Aorta (tissue), 5 donors: Measurements from ENCODE around the gene ADNP. TPM values are rescaled to one million over a fixed set of nuclear protein-coding genes. Genes with fewer than 3 reads are reported as not detected.
A peak's percentile ranks its signal among the peaks of the same experiment; 100 is the strongest.

Experiments
- ATAC-seq: fragments of 200-7000 bp; cut with Tn5 transposase; one replicate; pipeline ENCODE4 v1.9.1; 2022; ENCODE audit warnings: moderate library complexity; ENCODE audit not compliant: low FRiP score
- DNase-seq, 2 donors: peaks; one replicate each; pipeline ENCODE4 v3.0.0-alpha.2; 2020
- H3K27ac ChIP-seq, 2 donors: one replicate each; pipeline ENCODE4 v1.5.1; 2013; ENCODE audit warnings: low read length in 2 of 2, mild to moderate bottlenecking in 2 of 2, moderate library complexity in 2 of 2, control low read depth in 1 of 2, inconsistent platforms in 1 of 2, low read depth in 1 of 2
- H3K27me3 ChIP-seq, 2 donors: one replicate each; pipeline ENCODE4 v1.6.1; 2013; ENCODE audit warnings: control low read depth in 1 of 2, low read length in 1 of 2, mild to moderate bottlenecking in 1 of 2, moderate library complexity in 1 of 2; ENCODE audit not compliant: insufficient read depth in 2 of 2, control insufficient read depth in 1 of 2
- H3K36me3 ChIP-seq, 2 donors: one replicate each; pipeline ENCODE4 v1.6.1; 2013; ENCODE audit warnings: control low read depth in 1 of 2, low read length in 1 of 2, mild to moderate bottlenecking in 1 of 2; ENCODE audit not compliant: insufficient read depth in 2 of 2, control insufficient read depth in 1 of 2
- H3K4me1 ChIP-seq, 2 donors: one replicate each; pipeline ENCODE4 v1.6.1; 2013; ENCODE audit warnings: low read length in 2 of 2, control low read depth in 1 of 2, mild to moderate bottlenecking in 1 of 2, moderate library complexity in 1 of 2; ENCODE audit not compliant: insufficient read depth in 2 of 2, control insufficient read depth in 1 of 2
- H3K4me3 ChIP-seq, 2 donors: one replicate each; pipeline ENCODE4 v1.5.1; 2013; ENCODE audit warnings: low read length in 2 of 2, control low read depth in 1 of 2, mild to moderate bottlenecking in 1 of 2
- H3K9me3 ChIP-seq: one replicate; pipeline ENCODE4 v1.6.1; 2013; ENCODE audit warnings: mild to moderate bottlenecking, low read length; ENCODE audit not compliant: control insufficient read depth
- WGBS, 2 donors: extraction: QIAGEN DNeasy Blood & Tissue Kit; methylation state at CpG; one replicate each; pipeline ENCODE4 v1.1.7; 2013; 5-methylcytosine and 5-hydroxymethylcytosine counted together
- intact Hi-C, 2 donors: fragments of 100-400 bp; cut with DNase I; formaldehyde crosslinking; loops; one replicate each; pipeline versions ENCODE4 v1.14.2 to v1.15.0; 2022
- polyA plus RNA-seq, 2 donors: library from polyadenylated mRNA; stranded (reverse); fragments of 200-250 nt; gene quantifications; one replicate each; pipeline ENCODE4 v1.2.3, GENCODE V29; 2013
- total RNA-seq, 2 donors: library from RNA; stranded (reverse); fragmentation: NEBNext Ultra II Directional; extraction: Animal tissue kit (Norgen Biotek cat#: 25700); gene quantifications; one replicate each; pipeline ENCODE4 v1.2.1, GENCODE V29; 2021
- donor health status: healthy with polysubstance abuse.
- donor health status: Bipolar disorder and iron deficiency.
- donor health status: DM: no; HTN: no; CAD: no.
- donor health status: DM: no; HTN: no; CAD: no.
- donor health status: DM: yes; HTN: yes; CAD: no.

Gene ADNP
- total and polyA plus RNA-seq, 4 donors, result 9.4 to 61.4 (median 39.0) TPM

DNA sequence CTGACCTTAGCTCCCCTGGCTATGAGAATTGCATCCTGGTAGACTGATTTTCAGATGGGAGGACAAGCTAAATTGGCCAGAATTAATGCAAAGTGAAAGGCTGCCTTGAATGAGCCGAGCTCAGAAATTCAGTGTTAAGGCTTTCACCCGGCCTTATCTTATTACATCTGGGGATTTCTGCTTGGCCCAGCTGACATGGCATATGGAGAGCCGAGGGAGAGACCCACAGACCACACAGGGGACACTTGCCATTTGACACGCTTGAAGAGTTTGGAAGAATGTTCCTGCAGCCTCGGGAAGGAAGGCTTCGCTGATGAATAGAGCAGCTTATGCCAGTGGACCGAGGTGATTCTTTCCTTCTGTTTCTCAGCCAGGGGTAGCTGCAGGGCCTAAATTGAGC is 36.3 kb upstream of the ADNP start:
- intact Hi-C loops, result no loop called here
- no peaks in the 10 kb centered on the region for H3K36me3 ChIP-seq
- no peak overlapping the region for H3K27ac ChIP-seq
- ATAC-seq, result no peak
- H3K27me3 ChIP-seq, result no peaks in the 10 kb centered on the region
- WGBS, 2 donors, result 17 to 18% methylated on average over 7 of the region's 7 CpGs
- H3K9me3 ChIP-seq, result no peaks in the 10 kb centered on the region
- DNase-seq, result no peak
- H3K4me1 ChIP-seq, result no peaks in the 10 kb centered on the region
- H3K4me3 ChIP-seq, result no peak overlapping the region

DNA sequence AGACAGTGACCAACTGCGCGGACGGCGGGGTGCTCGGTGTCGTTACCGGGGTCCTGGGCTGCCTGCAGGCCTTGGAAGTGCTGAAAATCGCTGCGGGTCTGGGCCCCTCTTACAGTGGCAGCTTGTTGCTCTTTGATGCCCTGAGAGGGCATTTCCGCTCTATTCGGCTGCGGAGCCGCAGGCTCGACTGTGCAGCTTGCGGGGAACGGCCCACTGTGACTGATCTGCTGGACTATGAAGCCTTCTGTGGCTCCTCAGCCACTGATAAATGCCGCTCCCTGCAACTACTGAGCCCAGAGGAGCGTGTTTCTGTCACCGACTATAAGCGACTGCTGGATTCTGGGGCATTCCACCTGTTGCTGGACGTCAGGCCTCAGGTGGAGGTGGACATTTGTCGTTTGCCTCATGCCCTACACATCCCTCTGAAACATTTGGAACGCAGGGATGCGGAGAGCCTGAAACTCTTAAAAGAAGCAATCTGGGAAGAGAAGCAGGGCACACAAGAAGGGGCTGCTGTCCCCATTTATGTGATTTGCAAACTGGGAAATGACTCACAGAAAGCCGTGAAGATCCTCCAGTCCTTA is 28.4 kb upstream of the ADNP start:
- Histone ChIP-seq H3K27ac (no peak overlapping the region), H3K4me1 (no peaks in the 10 kb centered on the region), H3K36me3 (no peaks in the 10 kb centered on the region), H3K4me3 (peak overlapping the region in 1 of 2 donors; percentile 86), H3K9me3 (no peaks in the 10 kb centered on the region), H3K27me3 (no peaks in the 10 kb centered on the region)
- ATAC-seq (no peak), DNase-seq (no peak)
- intact Hi-C loops, result no loop called here
- WGBS, 2 donors, result 59 to 67% methylated on average over 21 to 25 of the region's 25 CpGs

DNA sequence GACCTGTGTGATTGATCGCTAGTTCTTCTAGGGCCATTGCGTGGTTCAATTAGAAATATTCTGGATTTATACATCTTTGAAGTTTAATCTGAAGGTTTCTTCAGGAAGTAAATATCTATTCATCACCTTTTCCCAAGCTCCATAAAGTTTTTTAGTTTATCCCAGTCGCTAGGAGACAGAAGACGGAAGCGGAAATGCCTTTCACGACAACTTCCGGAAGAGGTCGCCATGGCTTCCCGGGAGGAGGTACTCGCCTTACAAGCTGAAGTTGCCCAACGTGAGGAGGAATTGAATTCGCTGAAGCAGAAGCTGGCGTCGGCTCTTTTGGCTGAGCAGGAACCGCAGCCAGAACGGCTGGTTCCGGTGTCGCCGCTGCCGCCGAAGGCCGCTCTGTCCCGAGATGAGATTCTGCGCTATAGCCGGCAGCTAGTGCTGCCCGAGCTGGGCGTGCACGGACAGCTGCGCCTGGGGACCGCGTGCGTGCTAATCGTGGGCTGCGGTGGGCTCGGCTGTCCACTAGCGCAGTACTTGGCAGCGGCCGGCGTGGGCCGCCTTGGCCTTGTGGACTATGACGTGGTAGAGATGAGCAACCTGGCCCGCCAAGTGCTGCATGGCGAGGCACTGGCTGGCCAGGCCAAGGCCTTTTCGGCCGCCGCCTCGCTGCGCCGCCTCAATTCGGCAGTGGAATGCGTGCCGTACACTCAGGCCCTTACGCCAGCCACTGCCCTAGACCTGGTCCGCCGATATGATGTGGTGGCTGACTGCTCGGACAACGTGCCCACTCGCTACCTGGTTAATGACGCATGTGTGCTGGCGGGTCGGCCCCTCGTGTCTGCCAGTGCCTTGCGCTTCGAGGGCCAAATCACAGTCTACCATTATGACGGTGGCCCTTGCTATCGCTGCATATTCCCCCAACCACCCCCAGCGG is 27.6 kb upstream of the ADNP start, which contains the start of gene MOCS3:
Gene MOCS3 (plus strand): TSS at position 204 of the 928 bp plus-strand sequence. CDS start 25 bp downstream, at position 229.
- DNase-seq, result peak; percentile 88 to 90
- WGBS, 2 donors, result 1% methylated on average over 62 to 67 of the region's 67 CpGs
- Histone ChIP-seq H3K4me1 (no peaks in the 10 kb centered on the region), H3K27me3 (no peaks in the 10 kb centered on the region), H3K27ac (peak within 1 kb of the TSS; percentile 43 to 87), H3K36me3 (no peaks in the 10 kb centered on the region), H3K9me3 (no peaks in the 10 kb centered on the region), H3K4me3 (peak within 1 kb of the TSS; percentile 86 to 88)
- ATAC-seq, result peak; percentile 92
- intact Hi-C loops, result loop anchor here in 1 of 2 donors (1.0 kb wide), 1 partner anchor 28 kb away; the partner anchor contains the start of gene ADNP

DNA sequence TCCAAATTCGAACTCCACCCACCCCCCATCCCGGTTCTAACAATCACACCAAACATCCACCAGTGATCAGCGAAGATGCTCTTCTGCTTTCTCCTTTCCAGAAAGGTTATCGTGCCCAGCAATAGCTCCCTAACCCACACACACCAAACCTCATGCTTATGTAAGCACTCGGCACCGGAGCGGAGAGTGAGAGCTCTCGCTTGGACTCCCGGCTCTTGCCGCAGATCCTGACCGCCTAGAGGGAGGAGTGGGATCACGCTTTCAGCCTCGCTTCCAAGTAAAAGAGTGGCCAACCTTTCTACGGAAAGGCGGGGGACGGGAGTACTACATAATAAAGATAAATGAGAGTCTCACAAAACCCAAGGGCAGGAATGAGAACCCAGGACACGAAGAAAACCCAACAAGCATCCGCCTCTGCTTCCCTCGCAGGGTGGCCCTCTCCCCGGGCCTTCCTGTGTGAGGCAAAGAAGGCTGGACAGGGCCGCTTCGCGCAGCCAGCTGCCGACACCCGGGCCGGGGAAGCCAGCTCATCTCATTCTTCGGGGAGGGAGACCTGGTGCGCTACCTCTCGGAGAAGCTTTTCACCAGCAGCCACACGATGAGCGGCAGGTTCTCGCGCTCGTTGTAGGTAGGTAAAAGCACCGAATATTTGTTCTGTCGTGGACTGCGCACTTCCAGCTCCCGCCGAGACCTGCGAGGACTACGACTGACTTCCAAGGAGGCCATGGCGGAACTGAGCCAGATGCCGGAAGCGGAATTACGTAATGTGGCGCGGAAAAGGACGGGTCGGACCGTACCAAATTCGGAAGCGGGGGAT is 26.8 kb upstream of the ADNP start, which contains the start of gene DPM1:
Gene DPM1 (minus strand): TSS at position 735 of the 817 bp plus-strand sequence. CDS start 9 bp downstream, at position 726.
- Histone ChIP-seq H3K27ac (peak within 1 kb of the TSS; percentile 43 to 87), H3K36me3 (no peaks in the 10 kb centered on the region), H3K4me3 (peak within 1 kb of the TSS; percentile 86 to 88), H3K9me3 (no peaks in the 10 kb centered on the region), H3K4me1 (no peaks in the 10 kb centered on the region), H3K27me3 (no peaks in the 10 kb centered on the region)
- DNase-seq (peak; percentile 93 to 94), ATAC-seq (peak; percentile 95)
- WGBS, 2 donors, result 0% methylated on average over 52 of the region's 52 CpGs
- intact Hi-C loops, result loop anchor here in 1 of 2 donors (1.0 kb wide), 1 partner anchor 27 kb away; the partner anchor contains the start of gene ADNP

DNA sequence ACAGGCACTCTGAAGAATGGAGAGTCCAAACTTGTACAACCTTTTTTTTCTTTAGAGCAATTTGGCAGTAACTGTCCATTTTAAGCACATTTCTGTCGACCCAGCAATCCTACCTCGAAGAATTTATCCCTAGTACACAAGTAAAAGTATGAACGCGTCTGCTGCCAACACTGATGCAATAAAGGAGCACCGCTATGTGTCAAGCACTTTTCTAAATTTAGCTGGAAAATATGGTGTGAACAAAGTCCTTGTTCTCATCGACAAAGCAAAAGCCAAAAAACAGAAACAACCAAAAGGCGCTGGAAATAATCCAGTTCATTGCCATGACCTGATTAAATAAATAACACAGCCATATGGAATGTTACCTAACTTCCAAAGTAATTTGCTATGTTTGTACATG is 26.0 kb upstream of the ADNP start:
- H3K27ac ChIP-seq, result no peak overlapping the region
- no peaks in the 10 kb centered on the region for H3K9me3 ChIP-seq
- H3K27me3 ChIP-seq, result no peaks in the 10 kb centered on the region
- no peak for ATAC-seq
- DNase-seq, result no peak
- intact Hi-C loops, result no loop called here
- H3K36me3 ChIP-seq, result no peaks in the 10 kb centered on the region
- 2 to 4% methylated on average over 7 of the region's 7 CpGs for WGBS, 2 donors
- peak overlapping the region; percentile 26 to 86 for H3K4me3 ChIP-seq
- H3K4me1 ChIP-seq, result no peaks in the 10 kb centered on the region

DNA sequence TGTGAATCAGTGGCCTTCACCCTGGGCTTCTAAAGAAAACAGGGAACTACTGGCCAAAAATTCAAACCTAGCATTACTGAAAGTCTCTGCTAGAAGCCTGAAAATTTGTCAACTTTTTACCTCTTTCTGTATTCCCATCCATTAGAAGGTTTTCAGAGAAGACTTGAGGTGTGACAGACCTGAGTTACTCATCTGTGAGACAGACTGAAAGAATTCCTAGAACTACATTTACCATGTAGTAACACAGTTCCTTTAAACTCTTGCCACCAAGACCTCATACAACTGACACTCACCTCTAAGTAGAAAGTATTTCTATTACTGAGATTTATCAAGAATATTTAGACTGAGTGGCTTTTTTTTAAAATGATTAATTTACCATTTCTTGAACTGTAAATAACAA is 22.6 kb upstream of the ADNP start:
- DNase-seq (no peak), ATAC-seq (no peak)
- Histone ChIP-seq H3K27ac (no peak overlapping the region), H3K4me3 (no peak overlapping the region), H3K9me3 (no peaks in the 10 kb centered on the region), H3K4me1 (no peaks in the 10 kb centered on the region), H3K27me3 (no peaks in the 10 kb centered on the region), H3K36me3 (no peaks in the 10 kb centered on the region)
- intact Hi-C loops, result no loop called here

DNA sequence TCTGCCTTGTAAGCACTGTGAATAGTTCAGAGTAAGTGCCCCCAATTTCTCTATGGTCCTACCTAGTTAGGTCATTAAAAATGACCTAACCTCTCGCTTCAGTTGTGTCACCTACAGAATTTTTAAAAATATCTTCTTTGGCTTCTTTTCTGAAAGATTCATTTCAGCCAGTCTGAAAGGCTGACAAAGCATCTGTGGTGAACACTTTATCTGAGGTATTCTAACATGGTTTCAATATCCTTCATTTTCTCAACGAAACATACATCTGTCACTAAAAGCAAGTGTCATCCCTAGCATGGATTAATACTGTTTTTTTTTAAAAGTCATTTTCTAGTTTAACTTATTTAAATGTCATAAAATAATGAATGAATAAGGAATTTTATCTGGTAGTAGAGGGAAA is 22.0 kb upstream of the ADNP start:
- 86 to 88% methylated on average over 2 of the region's 2 CpGs for WGBS, 2 donors
- intact Hi-C loops, result no loop called here

DNA sequence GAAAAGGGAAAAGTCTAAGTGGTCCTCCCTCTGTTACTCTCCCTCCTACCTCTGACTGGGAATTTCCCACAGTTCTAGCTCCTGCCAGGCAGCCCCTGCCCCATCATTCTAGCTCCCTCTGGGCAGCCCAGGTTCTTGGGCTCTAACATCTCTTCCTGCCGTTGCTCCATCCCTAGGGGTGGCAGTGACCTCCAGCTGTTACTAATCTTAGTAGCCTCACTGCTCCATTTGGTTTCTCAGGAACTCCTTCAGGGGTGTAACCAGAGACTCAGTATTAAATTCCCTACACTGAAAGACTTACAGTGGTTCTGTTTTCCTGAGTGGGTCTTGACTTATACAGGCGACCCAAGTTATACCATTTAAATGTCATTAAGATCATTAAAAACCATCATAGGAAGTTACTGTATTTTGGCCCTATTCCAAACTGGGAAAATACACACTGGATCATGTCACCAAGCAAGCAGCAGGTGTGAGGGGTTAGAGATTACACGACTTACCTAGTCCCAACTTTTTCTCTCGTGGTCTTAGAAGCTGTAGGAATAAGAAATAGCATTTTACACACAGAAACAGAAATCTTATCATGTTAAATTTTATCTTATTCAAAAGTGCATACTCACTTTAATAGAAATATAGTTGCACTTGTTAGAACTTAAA is 17.0 kb upstream of the ADNP start:
- no peaks in the 10 kb centered on the region for H3K27me3 ChIP-seq
- ATAC-seq, result no peak
- peaks cover 3 to 8% of the 10 kb centered on the region in 2 donors for H3K36me3 ChIP-seq
- H3K4me3 ChIP-seq, result no peak overlapping the region
- intact Hi-C loops, result no loop called here
- no peak overlapping the region for H3K27ac ChIP-seq
- no peaks in the 10 kb centered on the region for H3K4me1 ChIP-seq
- H3K9me3 ChIP-seq, result no peaks in the 10 kb centered on the region
- WGBS, 2 donors, result 85 to 88% methylated on average over 4 of the region's 4 CpGs
- no peak for DNase-seq

More for the DNA sequence above, 22.0 kb upstream of the ADNP start:
- Histone ChIP-seq H3K9me3 (no peaks in the 10 kb centered on the region), H3K27ac (no peak overlapping the region), H3K4me3 (no peak overlapping the region), H3K36me3 (no peaks in the 10 kb centered on the region), H3K4me1 (no peaks in the 10 kb centered on the region), H3K27me3 (no peaks in the 10 kb centered on the region)
- ATAC-seq (no peak), DNase-seq (no peak)
